ENCODE results near the gene MAGI3.
A peak's percentile ranks its signal among the peaks of the same experiment; 100 is the strongest.

MAGI3 gene

GRCh38 chr1:113389953-113390834 is at the start of gene MAGI3:
MAGI3 (plus strand) TSS chr1:113390515; CDS start chr1:113391034, 519 bp downstream.
- peak; percentile 98 for DNase-seq

DNA sequence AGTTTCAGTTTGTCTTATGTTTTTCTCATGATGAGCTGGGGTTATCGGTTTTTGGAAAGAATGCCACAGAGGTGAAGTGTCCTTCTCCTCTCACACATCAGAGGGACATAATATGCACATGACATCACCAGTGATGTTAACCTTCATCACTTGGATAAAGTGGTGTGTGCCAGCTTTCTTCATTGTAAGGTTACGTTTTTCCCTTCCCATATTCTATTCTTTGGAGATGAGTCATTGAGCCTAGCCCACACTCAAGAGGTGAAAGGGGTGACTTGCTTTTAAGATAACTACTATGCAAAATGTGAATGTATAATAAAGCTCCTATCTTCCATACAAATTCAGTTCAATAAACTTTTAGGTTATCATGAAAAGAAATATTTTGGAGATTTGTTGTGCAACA is 36.7 kb upstream of the MAGI3 start:
- no peak for DNase-seq

- no peak for DNase-seq
These were observed 26.4 kb upstream of the MAGI3 start for GRCh38 chr1:113363935-113364334.

DNA sequence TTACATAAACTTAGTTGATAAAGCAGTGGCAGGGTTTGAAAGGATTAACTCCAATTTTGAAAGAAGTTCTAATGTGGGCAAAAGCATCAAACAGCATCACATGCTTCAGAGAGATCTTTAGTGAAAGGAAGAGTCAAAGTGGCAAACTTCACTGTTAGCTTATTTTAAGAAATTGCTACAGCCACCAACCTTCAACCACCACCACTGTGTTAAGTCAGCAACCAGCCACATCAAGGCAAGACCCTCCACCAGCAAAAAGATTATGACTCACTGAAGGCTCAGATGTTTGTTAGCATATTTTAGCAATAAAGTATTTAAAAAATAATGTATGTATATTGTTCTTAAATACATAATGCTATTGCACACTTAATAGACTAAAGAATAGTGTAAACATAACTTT is 21.3 kb upstream of the MAGI3 start:
- no peak for DNase-seq

- DNase-seq, result no peak
These were observed 20.6 kb upstream of the MAGI3 start for GRCh38 chr1:113369699-113370098.

DNA sequence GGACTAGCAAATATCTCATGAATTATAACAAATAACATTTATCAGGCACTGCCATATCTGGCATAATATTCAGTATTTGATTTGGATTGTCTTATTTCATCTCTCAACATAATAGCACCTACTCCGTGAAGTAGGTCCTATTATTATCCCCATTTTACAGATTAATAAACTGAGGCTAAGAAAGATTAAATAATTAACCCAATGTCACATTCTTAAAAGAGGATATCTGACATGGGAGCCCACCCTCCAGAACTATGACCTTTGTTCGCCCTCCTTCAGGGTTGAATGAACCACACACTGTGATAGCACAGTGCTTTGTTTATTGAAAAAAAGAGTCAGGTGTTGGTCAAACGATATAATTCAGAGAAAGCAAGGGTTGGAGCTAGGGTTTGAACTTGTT is 19.4 kb upstream of the MAGI3 start:
- DNase-seq, result no peak

GRCh38 chr1:113372546-113372945 is 17.8 kb upstream of the MAGI3 start:
- no peak for DNase-seq

DNA sequence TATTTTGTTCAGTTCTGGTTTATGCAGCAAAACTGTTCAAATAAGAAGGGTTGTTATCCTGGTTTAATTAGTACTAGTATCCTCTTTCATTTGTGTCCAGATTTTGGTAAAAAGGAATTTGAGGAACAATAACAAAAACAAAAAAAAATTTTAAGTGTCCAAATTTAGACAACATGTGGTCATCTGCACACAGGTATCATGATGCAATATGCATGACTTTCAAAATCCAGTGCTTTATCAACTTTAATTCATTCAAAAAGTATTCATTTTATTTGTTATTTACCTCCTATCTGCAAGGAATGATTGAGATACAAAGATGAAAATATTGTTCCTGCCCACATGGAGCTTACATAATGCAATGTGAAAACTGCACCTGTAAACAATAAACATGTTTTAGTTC is 16.7 kb upstream of the MAGI3 start:
- no peak for DNase-seq

DNA sequence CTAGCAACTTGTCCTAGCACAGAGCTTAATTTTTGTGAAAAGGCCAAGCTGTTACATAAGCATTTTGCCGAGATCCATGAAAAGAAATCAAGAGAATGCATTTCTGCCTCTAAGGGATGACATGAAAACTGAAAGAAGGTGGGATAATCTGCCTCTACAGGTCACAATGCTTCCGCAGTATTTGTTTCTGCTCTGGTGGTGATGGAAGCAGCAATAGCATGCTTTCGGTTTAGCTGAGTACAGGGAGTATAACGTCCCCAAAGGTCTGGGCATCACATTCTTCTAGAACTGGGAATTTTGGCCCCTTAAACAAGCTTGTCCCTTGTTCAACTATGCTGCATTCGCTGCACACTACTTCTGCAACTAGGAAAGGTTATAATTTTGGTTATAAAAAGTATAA is 14.4 kb upstream of the MAGI3 start:
- DNase-seq, result no peak

DNA sequence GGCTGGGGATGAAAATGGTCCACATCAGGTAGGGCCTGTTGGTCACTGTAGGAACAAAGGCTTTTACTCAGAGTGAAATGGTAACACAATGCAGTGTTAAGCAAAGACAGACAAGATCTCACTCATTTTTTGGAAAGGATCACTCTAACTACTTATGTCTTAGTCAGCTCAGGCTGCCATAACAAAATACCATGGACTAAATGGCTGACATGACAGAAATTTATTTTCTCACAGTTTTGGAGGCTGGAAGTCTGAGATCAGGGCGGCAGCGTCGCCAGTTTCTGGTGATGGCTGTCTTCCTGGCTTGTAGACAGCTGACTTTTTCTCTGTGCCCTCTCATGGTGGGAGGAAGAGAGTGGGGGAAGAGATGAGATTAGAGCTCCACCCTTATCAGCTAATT is 10.2 kb upstream of the MAGI3 start:
- no peak for DNase-seq

- DNase-seq, result no peak
These were observed 2.2 kb upstream of the MAGI3 start for GRCh38 chr1:113388017-113388620.

DNA sequence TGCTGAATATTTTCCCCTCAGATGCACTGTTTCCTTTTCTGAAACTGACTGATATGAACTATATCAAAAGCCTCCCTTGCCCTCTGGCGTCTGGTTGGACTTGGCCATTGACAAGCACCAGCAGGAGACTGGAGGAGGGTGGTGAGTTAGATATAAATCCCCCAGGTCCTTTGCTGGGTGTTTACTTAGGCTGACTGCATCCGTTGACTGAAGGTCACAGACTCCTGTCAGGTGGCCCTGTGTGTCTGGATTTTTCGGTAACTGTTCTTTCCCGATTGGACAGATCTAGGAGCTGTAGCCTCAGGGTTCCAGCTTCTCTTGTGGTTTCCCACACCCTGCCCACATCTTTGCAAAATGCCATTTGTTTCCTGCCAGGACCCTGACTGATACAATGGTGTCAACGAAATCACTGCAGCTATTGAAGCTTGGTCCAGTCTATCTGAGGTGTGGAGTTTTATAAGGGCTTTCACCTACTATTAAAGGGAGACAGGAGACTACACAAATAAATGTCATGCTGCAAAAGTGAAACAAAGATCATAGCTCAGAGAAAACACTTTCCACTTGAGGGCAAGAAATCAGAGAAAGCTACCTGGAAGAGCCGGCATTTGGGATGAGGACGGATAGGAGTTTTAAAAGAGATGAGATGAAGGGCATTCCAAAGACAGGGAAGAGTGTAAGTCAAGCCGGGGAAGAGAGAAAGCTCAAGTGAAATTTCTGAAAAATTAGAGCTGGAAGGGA is 1.5 kb upstream of the MAGI3 start:
- DNase-seq, result peak; percentile 39

DNA sequence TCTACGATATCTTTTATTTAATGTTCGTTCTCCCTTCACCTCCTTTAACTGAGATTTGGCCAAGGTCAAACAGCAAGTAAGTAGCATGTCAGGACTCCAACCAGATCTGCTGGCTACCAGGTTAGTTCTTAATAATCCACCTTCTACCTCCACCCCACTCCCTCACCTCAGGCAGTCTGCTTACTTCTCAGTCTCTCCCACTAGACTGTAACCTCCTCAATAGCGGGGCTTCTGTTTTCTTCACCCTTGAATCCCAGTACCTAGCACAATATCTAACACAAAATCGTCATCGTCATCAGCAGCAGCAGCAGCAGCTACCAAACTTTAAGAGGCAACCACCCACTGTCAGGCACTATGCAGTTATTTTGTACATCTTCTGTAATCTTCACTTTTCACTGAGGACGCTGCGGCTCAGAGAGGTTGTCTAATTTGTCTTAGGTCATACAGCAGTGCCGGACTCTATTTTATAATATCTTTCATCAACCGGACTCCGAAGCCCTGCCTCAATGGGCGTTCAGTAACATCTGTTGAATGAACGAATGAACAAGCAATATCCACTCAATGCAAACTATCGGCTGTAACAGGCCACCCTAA is 859 bp upstream of the MAGI3 start:
- peak; percentile 21 for DNase-seq

DNA sequence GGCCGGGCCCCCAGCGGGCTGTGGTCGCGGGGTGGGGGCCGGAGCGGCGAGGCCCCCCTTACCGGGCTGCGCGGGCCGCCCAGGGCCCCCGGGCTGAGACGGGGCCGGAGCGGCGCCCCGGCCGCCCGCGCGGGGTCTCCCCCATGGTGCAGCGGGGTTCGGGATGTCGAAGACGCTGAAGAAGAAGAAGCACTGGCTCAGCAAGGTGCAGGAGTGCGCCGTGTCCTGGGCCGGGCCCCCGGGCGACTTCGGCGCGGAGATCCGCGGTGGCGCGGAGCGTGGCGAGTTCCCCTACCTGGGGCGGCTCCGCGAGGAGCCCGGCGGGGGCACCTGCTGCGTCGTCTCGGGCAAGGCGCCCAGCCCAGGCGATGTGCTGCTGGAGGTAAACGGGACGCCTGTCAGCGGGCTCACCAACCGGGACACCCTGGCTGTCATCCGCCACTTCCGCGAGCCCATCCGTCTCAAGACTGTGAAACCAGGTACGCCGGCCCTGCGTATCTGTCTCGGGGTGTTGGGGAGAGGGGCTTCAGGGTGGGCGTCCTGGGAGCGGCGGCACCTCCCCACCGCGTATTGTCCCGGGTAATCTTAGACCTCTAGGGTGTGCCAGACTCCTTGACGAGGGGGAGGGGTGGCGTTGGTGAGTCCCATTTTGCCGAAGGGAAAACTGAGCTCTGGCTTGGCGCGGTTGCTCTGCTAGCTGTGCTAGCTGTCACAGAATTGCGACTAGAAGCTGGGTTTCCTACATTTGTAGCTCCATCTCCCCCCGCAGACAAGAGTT is 745 bp downstream of the MAGI3 start:
- DNase-seq, result peak; percentile 81

GRCh38 chr1:113391649-113392271 is 1.4 kb downstream of the MAGI3 start:
- DNase-seq, result no peak

DNA sequence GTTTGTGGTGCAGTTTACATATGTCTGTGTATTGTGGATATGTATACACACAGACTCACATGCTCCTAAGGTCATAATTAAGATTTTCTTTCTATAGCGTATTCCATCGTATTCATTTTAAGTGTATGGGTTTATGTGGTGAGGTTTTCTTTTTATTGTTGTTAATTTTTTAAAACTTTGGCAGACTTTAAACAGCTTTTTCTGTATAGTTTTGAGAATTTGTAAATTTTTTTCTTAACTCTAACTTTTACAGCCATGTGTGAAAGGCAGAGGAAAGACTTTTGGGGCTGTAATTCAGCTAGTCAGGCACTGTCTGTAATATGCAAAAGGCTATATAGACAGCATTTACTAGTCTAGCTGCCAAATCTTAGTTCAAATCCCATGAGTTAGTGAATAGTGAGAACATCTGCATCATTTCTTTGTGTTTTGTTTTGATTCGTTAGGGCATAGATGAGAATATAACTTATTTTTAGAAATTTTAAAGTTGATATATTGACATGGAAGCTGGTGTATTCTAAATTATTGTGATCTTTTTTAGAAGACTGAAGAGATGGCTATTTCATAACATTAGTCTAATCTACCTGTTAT is 2.3 kb downstream of the MAGI3 start:
- DNase-seq, result no peak

DNA sequence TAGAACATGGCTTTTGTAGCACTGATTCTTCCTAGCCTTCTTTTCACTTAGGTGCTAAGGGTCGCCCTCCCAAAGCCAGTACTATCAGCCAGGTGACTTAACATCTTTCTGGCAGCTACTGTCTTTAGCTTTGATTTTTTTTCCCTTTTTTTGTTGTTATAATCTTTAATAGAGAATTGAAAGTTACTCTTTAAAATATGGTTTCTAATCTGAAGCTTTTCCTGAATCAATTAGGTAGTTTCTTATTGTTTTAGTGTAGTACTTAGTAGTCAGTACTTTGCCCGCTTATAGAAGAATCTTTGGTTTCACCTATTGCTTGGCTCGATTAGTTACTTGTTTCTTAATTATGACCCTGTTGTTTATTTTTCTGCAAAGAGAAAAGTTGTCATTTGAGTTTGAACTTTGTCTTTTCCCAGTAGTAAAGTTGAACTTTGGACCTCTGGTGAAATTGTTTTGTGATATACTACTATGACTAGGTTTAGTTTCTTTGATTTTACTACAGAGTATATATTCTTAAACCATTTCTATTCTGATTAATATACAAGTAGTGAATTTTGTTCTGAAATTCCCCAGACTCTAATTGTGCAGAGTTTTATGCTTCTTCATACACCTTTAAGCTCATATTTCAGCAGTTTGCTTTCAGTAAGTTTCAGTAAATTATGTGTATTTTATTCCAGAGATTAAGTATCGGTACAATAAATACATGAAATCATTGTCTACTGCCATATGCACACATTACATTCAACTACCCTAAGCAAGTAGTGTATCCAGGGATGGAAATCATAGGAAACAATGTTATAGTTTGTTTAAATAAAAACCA is 3.9 kb downstream of the MAGI3 start:
- DNase-seq, result no peak

GRCh38 chr1:113394863-113395259 is 4.5 kb downstream of the MAGI3 start:
- DNase-seq, result no peak

- DNase-seq, result no peak
These were observed 5.8 kb downstream of the MAGI3 start for GRCh38 chr1:113396102-113396501.

GRCh38 chr1:113396585-113396984 is 6.3 kb downstream of the MAGI3 start:
- no peak for DNase-seq
